ENCODE data around the gene FAM187B.

Gene FAM187B

DNA sequence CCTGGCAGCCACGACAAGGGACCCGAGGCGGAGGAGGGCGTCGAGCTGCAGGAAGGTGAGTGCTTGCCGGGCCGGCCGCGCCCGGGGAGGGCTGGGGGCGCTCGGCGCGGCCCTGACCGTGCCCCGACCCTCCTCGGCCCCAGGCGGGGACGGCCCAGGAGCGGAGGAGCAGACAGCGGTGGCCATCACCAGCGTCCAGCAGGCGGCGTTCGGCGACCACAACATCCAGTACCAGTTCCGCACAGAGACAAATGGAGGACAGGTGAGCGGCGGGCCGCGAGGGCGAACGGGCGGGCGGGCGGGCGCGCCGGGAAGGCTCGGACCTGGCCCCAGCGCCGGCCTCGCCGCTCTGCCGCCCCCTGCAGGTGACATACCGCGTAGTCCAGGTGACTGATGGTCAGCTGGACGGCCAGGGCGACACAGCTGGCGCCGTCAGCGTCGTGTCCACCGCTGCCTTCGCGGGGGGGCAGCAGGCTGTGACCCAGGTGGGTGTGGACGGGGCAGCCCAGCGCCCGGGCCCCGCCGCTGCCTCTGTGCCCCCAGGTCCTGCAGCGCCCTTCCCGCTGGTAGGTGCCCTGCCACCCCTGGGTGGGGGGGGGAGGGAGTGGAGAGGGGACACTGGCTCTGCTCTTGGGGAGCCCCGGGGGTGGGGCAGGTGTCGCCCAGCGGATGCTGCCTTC lies 41.0 kb upstream of the FAM187B start (continued):
- no peak for TF ChIP-seq GLI4 (tag by site-specific recombination; IDR thresholded peaks at IDR 0.05)
- TF ChIP-seq, protein P1, sequence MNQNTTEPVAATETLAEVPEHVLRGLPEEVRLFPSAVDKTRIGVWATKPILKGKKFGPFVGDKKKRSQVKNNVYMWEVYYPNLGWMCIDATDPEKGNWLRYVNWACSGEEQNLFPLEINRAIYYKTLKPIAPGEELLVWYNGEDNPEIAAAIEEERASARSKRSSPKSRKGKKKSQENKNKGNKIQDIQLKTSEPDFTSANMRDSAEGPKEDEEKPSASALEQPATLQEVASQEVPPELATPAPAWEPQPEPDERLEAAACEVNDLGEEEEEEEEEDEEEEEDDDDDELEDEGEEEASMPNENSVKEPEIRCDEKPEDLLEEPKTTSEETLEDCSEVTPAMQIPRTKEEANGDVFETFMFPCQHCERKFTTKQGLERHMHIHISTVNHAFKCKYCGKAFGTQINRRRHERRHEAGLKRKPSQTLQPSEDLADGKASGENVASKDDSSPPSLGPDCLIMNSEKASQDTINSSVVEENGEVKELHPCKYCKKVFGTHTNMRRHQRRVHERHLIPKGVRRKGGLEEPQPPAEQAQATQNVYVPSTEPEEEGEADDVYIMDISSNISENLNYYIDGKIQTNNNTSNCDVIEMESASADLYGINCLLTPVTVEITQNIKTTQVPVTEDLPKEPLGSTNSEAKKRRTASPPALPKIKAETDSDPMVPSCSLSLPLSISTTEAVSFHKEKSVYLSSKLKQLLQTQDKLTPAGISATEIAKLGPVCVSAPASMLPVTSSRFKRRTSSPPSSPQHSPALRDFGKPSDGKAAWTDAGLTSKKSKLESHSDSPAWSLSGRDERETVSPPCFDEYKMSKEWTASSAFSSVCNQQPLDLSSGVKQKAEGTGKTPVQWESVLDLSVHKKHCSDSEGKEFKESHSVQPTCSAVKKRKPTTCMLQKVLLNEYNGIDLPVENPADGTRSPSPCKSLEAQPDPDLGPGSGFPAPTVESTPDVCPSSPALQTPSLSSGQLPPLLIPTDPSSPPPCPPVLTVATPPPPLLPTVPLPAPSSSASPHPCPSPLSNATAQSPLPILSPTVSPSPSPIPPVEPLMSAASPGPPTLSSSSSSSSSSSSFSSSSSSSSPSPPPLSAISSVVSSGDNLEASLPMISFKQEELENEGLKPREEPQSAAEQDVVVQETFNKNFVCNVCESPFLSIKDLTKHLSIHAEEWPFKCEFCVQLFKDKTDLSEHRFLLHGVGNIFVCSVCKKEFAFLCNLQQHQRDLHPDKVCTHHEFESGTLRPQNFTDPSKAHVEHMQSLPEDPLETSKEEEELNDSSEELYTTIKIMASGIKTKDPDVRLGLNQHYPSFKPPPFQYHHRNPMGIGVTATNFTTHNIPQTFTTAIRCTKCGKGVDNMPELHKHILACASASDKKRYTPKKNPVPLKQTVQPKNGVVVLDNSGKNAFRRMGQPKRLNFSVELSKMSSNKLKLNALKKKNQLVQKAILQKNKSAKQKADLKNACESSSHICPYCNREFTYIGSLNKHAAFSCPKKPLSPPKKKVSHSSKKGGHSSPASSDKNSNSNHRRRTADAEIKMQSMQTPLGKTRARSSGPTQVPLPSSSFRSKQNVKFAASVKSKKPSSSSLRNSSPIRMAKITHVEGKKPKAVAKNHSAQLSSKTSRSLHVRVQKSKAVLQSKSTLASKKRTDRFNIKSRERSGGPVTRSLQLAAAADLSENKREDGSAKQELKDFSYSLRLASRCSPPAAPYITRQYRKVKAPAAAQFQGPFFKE (tag by site-specific recombination; IDR thresholded peaks at IDR 0.05; ENCODE audit: borderline replicate concordance), result no peak; the same call in 1 of the 2 replicates
- peak; percentile 98 for TF ChIP-seq BCL11B (tag by site-specific recombination; IDR thresholded peaks at IDR 0.05; ENCODE audit: low read depth)
- TF ChIP-seq SETDB1 (IDR thresholded peaks at IDR 0.05; ENCODE audit: insufficient read length, low read length), result no peak
- no peak; the same call in 1 of the 2 replicates for TF ChIP-seq ZNF146 (tag by site-specific recombination; IDR thresholded peaks at IDR 0.05)
- no peak for TF ChIP-seq RBAK (tag by site-specific recombination; IDR thresholded peaks at IDR 0.05)
- TF ChIP-seq ZNF266 (tag by site-specific recombination; IDR thresholded peaks at IDR 0.05; ENCODE audit: low read depth), result no peak
- TF ChIP-seq ZNF366 (tag by site-specific recombination; conservative IDR thresholded peaks at IDR 0.05), result no peak
- no peak for TF ChIP-seq ZNF530 (tag by site-specific recombination; IDR thresholded peaks at IDR 0.05; ENCODE audit: low read depth)
- no peak for TF ChIP-seq ZNF184 (tag by site-specific recombination; IDR thresholded peaks at IDR 0.05)
- no peak; the same call in 1 of the 2 replicates for TF ChIP-seq ZNF324 (tag by site-specific recombination; IDR thresholded peaks at IDR 0.05)
- TF ChIP-seq ZFHX2 (tag by site-specific recombination; conservative IDR thresholded peaks at IDR 0.05), result peak; percentile 74
- no peak for TF ChIP-seq ZNF624 (tag by site-specific recombination; IDR thresholded peaks at IDR 0.05)
- TF ChIP-seq ZNF311 (tag by site-specific recombination; IDR thresholded peaks at IDR 0.05; ENCODE audit: borderline replicate concordance), result no peak
- TF ChIP-seq, protein P2, sequence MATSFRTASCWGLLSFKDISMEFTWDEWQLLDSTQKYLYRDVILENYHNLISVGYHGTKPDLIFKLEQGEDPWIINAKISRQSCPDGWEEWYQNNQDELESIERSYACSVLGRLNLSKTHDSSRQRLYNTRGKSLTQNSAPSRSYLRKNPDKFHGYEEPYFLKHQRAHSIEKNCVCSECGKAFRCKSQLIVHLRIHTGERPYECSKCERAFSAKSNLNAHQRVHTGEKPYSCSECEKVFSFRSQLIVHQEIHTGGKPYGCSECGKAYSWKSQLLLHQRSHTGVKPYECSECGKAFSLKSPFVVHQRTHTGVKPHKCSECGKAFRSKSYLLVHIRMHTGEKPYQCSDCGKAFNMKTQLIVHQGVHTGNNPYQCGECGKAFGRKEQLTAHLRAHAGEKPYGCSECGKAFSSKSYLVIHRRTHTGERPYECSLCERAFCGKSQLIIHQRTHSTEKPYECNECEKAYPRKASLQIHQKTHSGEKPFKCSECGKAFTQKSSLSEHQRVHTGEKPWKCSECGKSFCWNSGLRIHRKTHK (tag by site-specific recombination; IDR thresholded peaks at IDR 0.05), result no peak
- TF ChIP-seq ZNF664 (tag by site-specific recombination; IDR thresholded peaks at IDR 0.05), result no peak
- no peak for TF ChIP-seq ZFP3 (tag by site-specific recombination; IDR thresholded peaks at IDR 0.05; ENCODE audit: low read depth)
- TF ChIP-seq ZNF837 (tag by site-specific recombination; IDR thresholded peaks at IDR 0.05), result no peak
- TF ChIP-seq, protein P3, sequence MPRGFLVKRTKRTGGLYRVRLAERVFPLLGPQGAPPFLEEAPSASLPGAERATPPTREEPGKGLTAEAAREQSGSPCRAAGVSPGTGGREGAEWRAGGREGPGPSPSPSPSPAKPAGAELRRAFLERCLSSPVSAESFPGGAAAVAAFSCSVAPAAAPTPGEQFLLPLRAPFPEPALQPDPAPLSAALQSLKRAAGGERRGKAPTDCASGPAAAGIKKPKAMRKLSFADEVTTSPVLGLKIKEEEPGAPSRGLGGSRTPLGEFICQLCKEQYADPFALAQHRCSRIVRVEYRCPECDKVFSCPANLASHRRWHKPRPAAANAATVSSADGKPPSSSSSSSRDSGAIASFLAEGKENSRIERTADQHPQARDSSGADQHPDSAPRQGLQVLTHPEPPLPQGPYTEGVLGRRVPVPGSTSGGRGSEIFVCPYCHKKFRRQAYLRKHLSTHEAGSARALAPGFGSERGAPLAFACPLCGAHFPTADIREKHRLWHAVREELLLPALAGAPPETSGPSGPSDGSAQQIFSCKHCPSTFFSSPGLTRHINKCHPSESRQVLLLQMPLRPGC (tag by site-specific recombination; IDR thresholded peaks at IDR 0.05), result no peak
- TF ChIP-seq REPIN1 (tag by site-specific recombination; IDR thresholded peaks at IDR 0.05; ENCODE audit: low read depth), result no peak
- TF ChIP-seq, protein P4, sequence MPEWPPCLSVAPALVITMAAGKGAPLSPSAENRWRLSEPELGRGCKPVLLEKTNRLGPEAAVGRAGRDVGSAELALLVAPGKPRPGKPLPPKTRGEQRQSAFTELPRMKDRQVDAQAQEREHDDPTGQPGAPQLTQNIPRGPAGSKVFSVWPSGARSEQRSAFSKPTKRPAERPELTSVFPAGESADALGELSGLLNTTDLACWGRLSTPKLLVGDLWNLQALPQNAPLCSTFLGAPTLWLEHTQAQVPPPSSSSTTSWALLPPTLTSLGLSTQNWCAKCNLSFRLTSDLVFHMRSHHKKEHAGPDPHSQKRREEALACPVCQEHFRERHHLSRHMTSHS (tag by site-specific recombination; IDR thresholded peaks at IDR 0.05), result no peak
- TF ChIP-seq ZFP41 (tag by site-specific recombination; IDR thresholded peaks at IDR 0.05; ENCODE audit: borderline replicate concordance), result no peak
- no peak for TF ChIP-seq ZNF416 (tag by site-specific recombination; IDR thresholded peaks at IDR 0.05)
- TF ChIP-seq, protein P5, sequence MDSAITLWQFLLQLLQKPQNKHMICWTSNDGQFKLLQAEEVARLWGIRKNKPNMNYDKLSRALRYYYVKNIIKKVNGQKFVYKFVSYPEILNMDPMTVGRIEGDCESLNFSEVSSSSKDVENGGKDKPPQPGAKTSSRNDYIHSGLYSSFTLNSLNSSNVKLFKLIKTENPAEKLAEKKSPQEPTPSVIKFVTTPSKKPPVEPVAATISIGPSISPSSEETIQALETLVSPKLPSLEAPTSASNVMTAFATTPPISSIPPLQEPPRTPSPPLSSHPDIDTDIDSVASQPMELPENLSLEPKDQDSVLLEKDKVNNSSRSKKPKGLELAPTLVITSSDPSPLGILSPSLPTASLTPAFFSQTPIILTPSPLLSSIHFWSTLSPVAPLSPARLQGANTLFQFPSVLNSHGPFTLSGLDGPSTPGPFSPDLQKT (IDR thresholded peaks at IDR 0.05; ENCODE audit: borderline replicate concordance, low read depth, low read length), result no peak
- TF ChIP-seq KLF1 (tag by site-specific recombination; IDR thresholded peaks at IDR 0.05), result peak; percentile 36; the same call in 1 of the 2 replicates
- TF ChIP-seq ZNF10 (tag by site-specific recombination; IDR thresholded peaks at IDR 0.05), result 0 out of 2 replicates have a peak, but pooled peaks have one; percentile 11
- TF ChIP-seq ZNF558 (tag by site-specific recombination; IDR thresholded peaks at IDR 0.05), result no peak
- no peak; the same call in 1 of the 2 replicates for TF ChIP-seq ZNF654 (tag by site-specific recombination; IDR thresholded peaks at IDR 0.05; ENCODE audit: low read depth)
- TF ChIP-seq ZNF350 (tag by site-specific recombination; IDR thresholded peaks at IDR 0.05), result no peak
- no peak for TF ChIP-seq ZNF391 (tag by site-specific recombination; IDR thresholded peaks at IDR 0.05; ENCODE audit: borderline replicate concordance, low read depth)
